Caki2 (cell line): ENCODE results near the gene CNOT10. TPM values are rescaled to one million over a fixed set of nuclear protein-coding genes. Genes with fewer than 3 reads are reported as not detected.

Experiments
- DNase-seq: peaks from one replicate; pipeline ENCODE4 v3.0.0-alpha.2; 2015; ENCODE audit warnings: low read depth
- in situ Hi-C: cut with HindIII; loops from 2 replicates; pipeline ENCODE4 v1.10.0; 2016; ENCODE audit warnings: low sequenced_read_pairs, low pct_unique_long_range_greater_than_20kb, mixed read lengths
- total RNA-seq: library from RNA; depleted of rRNA; stranded (reverse); fragments of >200 nt; shearing (Covaris generic); gene quantifications from 2 replicates; pipeline ENCODE4 v1.2.3, GENCODE V29; 2014; ENCODE audit warnings: low replicate concordance

Gene CNOT10
- total RNA-seq, 1 experiment from 2014 or later = 16.2 TPM

DNA sequence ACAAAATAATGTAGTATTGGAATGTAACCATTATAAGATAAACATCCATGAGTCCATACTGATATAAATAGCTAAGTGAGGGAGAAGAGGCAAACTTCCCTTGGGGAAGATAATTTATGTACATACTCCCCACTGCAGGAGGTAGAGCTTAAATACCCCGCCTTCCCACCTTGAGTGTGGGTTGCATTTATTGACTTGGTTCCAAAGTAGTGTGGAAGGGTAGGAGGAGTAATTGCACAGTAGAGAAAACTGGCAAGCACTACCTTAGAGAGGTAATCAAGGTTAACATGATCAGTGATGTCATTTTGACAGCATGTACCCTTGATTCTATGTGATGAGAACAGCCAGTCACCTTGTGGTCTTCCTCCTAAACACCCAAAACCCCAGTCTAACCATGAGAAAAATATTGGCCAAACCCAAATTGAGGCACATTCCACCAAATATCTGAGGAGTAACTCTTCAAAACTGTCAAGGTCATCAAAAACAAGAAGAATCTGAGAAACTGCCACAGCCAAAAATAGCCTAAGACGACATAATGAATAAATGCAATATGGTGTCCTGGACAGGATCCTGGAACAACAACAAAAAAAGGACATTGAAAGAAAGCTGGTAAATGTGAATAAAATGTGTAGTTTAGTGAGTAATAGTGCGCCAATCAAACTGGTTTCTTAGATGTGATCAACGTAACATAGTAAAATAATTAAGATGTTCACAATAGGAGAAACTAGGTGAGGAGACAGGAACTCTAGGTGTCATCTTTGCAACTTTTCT is 774 bp upstream of the CNOT10 start:
- in situ Hi-C loops = no loop called here
- DNase-seq = peak; percentile 4

- DNase-seq = no peak
- in situ Hi-C loops = no loop called here
Measured at GRCh38 chr3:32685543-32686185, 676 bp downstream of the CNOT10 start.

GRCh38 chr3:32686713-32687112 is 1.7 kb downstream of the CNOT10 start:
- in situ Hi-C loops = no loop called here
- no peak for DNase-seq

DNA sequence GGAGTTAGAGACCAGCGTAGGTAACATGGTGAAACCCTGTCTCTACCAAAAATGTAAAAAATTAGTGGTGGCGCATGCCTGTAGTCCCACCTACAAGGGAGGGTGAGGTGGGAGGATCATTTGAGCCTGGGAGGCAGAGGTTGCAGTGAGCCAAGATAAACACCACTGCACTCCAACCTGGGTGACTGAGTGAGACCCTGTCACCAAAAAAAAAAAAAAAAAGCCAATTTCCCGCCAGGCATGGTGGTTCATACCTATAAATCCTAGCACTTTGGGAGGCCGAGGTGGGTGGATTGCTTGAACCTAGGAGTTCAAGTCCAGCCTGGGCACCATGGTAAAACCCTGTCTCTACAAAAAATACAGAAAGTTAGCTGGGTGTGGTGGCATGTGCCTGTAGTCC is 6.9 kb downstream of the CNOT10 start:
- DNase-seq = no peak
- in situ Hi-C loops = no loop called here

GRCh38 chr3:32696523-32696922 is 11.5 kb downstream of the CNOT10 start:
- DNase-seq = no peak
- in situ Hi-C loops = no loop called here

GRCh38 chr3:32698506-32698905 is 13.5 kb downstream of the CNOT10 start:
- in situ Hi-C loops = no loop called here
- no peak for DNase-seq

DNA sequence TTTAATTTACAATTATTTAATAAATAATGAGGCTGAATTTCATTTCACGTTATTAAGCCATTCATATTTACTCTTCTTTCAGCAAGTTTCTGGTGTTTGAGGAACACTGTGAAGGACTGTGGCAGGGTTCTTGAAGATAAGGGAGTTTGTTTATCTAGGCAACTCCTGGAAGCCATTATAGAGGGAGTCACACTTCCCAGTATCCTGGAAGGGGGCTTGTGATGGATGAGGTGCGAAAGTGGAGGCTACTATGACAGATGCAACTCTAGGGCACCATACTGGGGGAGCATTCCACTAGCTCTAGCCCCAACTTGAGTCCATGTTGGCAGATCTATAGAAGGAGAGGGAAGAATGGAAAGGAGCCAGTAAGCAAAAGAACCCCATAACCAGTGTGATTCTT is 14.4 kb downstream of the CNOT10 start:
- in situ Hi-C loops = no loop called here
- no peak for DNase-seq

GRCh38 chr3:32700244-32700643 is 15.3 kb downstream of the CNOT10 start:
- in situ Hi-C loops = no loop called here
- no peak for DNase-seq

DNA sequence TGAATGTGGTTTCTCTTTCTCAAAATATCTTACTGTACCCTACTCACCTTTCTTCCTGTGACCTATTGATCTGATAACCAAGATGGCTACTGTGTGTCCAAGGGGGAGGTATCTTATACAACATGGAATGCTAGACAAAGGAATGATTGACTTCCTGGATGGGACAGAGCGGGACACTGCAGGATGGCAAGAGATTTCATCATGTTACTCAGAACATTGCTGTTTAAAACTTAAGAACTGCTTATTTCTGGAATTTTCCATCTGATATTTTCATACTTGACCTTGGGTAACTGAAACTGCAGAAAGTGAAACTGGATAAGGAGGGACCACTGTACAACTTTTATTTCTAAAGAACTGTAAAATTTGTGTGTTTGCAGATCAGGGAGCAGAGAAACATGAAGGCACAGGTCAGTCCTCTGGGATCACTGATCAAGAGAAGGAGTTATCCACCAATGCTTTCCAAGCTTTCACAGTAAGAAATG is 18.5 kb downstream of the CNOT10 start:
- no peak for DNase-seq

GRCh38 chr3:32705232-32705631 is 20.2 kb downstream of the CNOT10 start:
- in situ Hi-C loops = no loop called here

More for the DNA sequence above, 18.5 kb downstream of the CNOT10 start:
- in situ Hi-C loops = no loop called here

GRCh38 chr3:32706348-32707025 is 21.5 kb downstream of the CNOT10 start:
- in situ Hi-C loops = no loop called here
- no peak for DNase-seq

More at GRCh38 chr3:32705232-32705631, 20.2 kb downstream of the CNOT10 start:
- no peak for DNase-seq

GRCh38 chr3:32707026-32707370 is 22.0 kb downstream of the CNOT10 start:
- DNase-seq = no peak
- in situ Hi-C loops = no loop called here

DNA sequence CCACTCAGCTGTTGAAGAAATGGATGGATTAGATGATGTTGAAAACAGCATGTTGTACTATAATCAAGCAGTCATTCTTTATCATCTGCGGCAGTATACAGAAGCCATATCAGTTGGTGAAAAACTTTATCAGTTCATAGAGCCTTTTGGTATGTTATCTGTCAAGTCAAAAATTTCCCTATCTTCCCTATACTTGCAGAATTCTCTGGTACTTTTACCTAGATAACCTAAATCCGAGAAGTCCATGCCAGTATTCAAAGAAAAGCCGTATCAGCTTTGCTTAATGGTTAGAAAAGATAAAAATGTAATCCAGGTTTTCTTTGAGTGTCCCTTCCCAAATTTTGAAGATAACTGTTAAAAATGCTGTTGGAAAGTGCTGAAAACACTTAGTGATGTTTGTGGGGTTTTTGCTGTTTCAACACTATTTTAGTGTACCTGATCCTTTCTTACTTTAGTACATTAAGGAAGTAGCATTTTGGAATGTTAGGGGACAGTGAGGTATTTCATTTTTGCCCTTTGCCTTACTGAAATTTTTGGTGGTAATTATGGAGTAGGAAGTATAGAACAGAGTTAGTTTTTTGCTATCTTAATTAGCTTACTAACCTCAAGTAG is 23.8 kb downstream of the CNOT10 start:
- in situ Hi-C loops = no loop called here
- no peak for DNase-seq

DNA sequence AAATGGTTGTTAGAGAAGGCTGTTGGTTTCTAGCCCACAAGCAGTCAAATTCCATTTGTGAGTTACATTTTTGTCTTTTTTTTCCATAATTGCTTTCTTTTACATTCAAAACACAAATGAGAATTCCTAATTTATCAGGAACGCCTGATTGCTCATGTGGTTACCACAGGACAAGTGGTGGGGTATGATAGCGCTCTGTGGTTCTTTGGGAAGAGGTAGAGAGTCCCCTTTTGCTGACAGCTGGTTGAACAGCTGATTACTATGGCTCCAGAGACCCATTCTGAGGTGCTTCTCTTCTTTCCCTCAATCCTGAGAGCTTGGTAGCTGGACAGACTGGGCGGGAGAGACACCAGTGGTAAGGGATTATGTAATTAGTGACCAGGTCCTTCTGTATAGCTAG is 24.4 kb downstream of the CNOT10 start:
- in situ Hi-C loops = no loop called here
- DNase-seq = no peak

DNA sequence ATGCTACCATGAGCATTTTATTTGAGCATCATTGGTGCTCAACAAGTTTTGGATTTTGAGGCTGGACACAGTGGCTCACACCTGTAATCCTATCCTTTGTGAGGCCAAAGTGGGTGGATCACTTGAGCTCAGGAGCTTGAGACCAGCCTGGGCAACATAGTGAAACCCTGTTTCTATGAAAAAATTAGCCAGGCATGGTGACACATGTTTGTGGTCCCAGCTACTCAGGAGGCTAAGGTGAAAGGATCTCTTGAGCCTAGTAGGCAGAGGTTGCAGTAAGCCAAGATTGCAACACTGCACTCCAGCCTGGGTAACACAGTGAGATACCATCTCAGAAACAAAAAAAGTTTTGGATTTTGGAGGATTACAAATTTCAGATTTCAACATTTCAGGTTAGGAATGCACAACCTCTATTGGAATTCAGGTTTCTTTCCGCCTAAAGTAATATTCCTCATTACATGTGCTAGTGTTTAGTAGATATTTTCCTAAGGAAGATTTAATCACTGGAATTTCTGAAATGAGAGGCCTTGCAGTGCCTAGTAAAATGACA is 27.6 kb downstream of the CNOT10 start:
- in situ Hi-C loops = no loop called here
- no peak for DNase-seq

- in situ Hi-C loops = no loop called here
- DNase-seq = no peak
Measured at GRCh38 chr3:32713181-32713580, 28.2 kb downstream of the CNOT10 start.

DNA sequence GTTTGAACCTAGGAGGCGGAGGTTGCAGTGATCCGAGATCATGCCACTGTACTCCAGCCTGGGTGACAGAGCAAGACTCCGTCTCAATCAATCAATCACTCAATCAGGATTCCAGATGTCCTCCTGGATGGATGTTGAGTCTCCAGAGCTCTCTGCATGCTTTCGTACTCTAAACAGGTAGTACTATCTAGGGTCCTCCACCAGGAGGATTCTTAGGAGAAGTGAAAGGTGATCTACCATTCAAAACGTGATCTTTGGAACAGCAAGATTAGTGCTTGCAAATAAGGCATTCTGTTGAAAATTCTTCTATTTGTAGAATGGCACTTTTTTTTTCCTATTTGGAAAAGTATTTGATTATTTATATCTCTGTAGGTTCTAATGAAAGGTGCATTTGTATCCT is 34.3 kb downstream of the CNOT10 start:
- no peak for DNase-seq
- in situ Hi-C loops = no loop called here

DNA sequence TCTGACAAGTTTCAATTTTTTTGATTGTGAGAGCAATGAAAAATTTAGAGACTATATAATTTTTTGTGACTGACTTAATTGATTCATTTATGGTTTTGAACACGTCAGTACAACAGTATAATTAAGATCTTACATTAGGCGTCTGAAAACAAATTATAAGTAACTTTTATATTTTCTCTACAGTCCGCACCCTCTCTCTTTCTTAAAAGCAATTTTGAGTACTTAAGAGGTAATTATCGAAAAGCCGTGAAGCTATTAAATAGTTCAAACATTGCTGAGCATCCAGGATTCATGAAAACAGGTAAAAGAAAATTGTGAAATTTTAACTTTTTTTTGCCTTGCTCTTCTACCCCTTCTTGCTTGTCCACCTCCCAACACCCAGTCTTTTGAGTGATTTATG is 34.9 kb downstream of the CNOT10 start:
- DNase-seq = no peak
- in situ Hi-C loops = no loop called here

- in situ Hi-C loops = no loop called here
- DNase-seq = no peak
Measured at GRCh38 chr3:32725721-32726120, 40.7 kb downstream of the CNOT10 start.
